Type B pancreatic cell (in vitro differentiated cells): ENCODE results near the gene GSTM3. TPM values are rescaled to one million over a fixed set of nuclear protein-coding genes. Genes with fewer than 3 reads are reported as not detected.
"Not testable (repeated sequence)": the region's sequence is repeated elsewhere in the genome, so short reads cannot be mapped to it uniquely, and the experiment has no call there.

ENCODE experiments used
- DNase-seq: peaks from one replicate; pipeline ENCODE4 v3.0.0; 2021; ENCODE audit warnings: mixed read lengths; ENCODE audit not compliant: unreplicated experiment; ENCODE audit errors: extremely low spot score
- H3K27ac Mint-ChIP-seq: 2 replicates; pipeline ENCODE4 v1.8.0; 2021; ENCODE audit warnings: mild to moderate bottlenecking, mixed read lengths
- H3K27me3 Mint-ChIP-seq: 2 replicates; pipeline ENCODE4 v1.8.0; 2021; ENCODE audit warnings: mixed read lengths
- H3K36me3 Mint-ChIP-seq: 2 replicates; pipeline ENCODE4 v1.8.0; 2021; ENCODE audit warnings: mixed read lengths
- H3K4me1 Mint-ChIP-seq: one replicate; pipeline ENCODE4 v1.8.0; 2021; ENCODE audit warnings: mixed read lengths; ENCODE audit not compliant: unreplicated experiment
- H3K4me3 Mint-ChIP-seq: 2 replicates; pipeline ENCODE4 v1.8.0; 2021; ENCODE audit warnings: mild to moderate bottlenecking, mixed read lengths
- H3K9me3 Mint-ChIP-seq: 2 replicates; pipeline ENCODE4 v1.8.0; 2021; ENCODE audit warnings: mixed read lengths
- CTCF ChIP-seq: fragments of 200-600 bp; sonication (generic); conservative IDR thresholded peaks from 2 replicates; pipeline ENCODE4 v1.5.0; 2021; ENCODE audit warnings: antibody characterized with exemption, mild to moderate bottlenecking
- total RNA-seq: library from RNA; stranded (reverse); gene quantifications from 2 replicates; pipeline ENCODE4 v1.2.1, GENCODE V29; 2021; ENCODE audit warnings: low replicate concordance

Gene GSTM3
- total RNA-seq, 1 donor from 2014 or later: 78.4 TPM

GRCh38 chr1:109712321-109712864 lies 28.4 kb downstream of the GSTM3 start:
- Mint-ChIP-seq H3K4me3 (no peak overlapping the region), H3K9me3 (peaks cover 16% of the 10 kb centered on the region), H3K36me3 (peaks cover 4% of the 10 kb centered on the region), H3K27ac (no peak overlapping the region), H3K27me3 (no peaks in the 10 kb centered on the region), H3K4me1 (peaks cover 1% of the 10 kb centered on the region)
- no peak for DNase-seq
- TF ChIP-seq CTCF: no peak

- H3K36me3 Mint-ChIP-seq, DNase-seq, H3K27me3 Mint-ChIP-seq, H3K27ac Mint-ChIP-seq, H3K4me3 Mint-ChIP-seq, H3K4me1 Mint-ChIP-seq: not testable (repeated sequence)
- peaks cover 19% of the 10 kb centered on the region for H3K9me3 Mint-ChIP-seq
These were observed 29.1 kb downstream of the GSTM3 start, which contains the start of gene GSTM5 for GRCh38 chr1:109711593-109712320. Gene GSTM5 (plus strand): TSS chr1:109712251. CDS start chr1:109712313, 62 bp downstream.

- peaks cover 19% of the 10 kb centered on the region for H3K9me3 Mint-ChIP-seq
- H3K36me3 Mint-ChIP-seq, H3K27me3 Mint-ChIP-seq, H3K27ac Mint-ChIP-seq, DNase-seq, H3K4me1 Mint-ChIP-seq, H3K4me3 Mint-ChIP-seq: not testable (repeated sequence)
These were observed 31.0 kb downstream of the GSTM3 start for GRCh38 chr1:109709822-109710221.

GRCh38 chr1:109708949-109709348 lies 31.9 kb downstream of the GSTM3 start:
- not testable (repeated sequence) for H3K4me1 Mint-ChIP-seq, DNase-seq, H3K27ac Mint-ChIP-seq, H3K27me3 Mint-ChIP-seq, H3K4me3 Mint-ChIP-seq
- Mint-ChIP-seq H3K9me3 (peaks cover 27% of the 10 kb centered on the region), H3K36me3 (peaks cover 13% of the 10 kb centered on the region)

GRCh38 chr1:109705411-109705810 lies 35.4 kb downstream of the GSTM3 start:
- peaks cover 13% of the 10 kb centered on the region for H3K36me3 Mint-ChIP-seq
- H3K4me3 Mint-ChIP-seq: no peak overlapping the region
- DNase-seq: no peak
- peaks cover 3% of the 10 kb centered on the region for H3K27me3 Mint-ChIP-seq
- H3K27ac Mint-ChIP-seq: no peak overlapping the region
- no peak for TF ChIP-seq CTCF
- peaks cover 33% of the 10 kb centered on the region for H3K9me3 Mint-ChIP-seq
- no peaks in the 10 kb centered on the region for H3K4me1 Mint-ChIP-seq

- peaks cover 3% of the 10 kb centered on the region for H3K27me3 Mint-ChIP-seq
- H3K27ac Mint-ChIP-seq: no peak overlapping the region
- TF ChIP-seq CTCF: no peak
- H3K36me3 Mint-ChIP-seq: peaks cover 13% of the 10 kb centered on the region
- H3K9me3 Mint-ChIP-seq: peaks cover 29% of the 10 kb centered on the region
- H3K4me3 Mint-ChIP-seq: no peak overlapping the region
- H3K4me1 Mint-ChIP-seq: no peaks in the 10 kb centered on the region
- DNase-seq: no peak
These were observed 36.7 kb downstream of the GSTM3 start for GRCh38 chr1:109704173-109704572.

- not testable (repeated sequence) for H3K4me1 Mint-ChIP-seq, H3K4me3 Mint-ChIP-seq, H3K27ac Mint-ChIP-seq, DNase-seq, H3K36me3 Mint-ChIP-seq, H3K27me3 Mint-ChIP-seq
- peaks cover 20% of the 10 kb centered on the region for H3K9me3 Mint-ChIP-seq
These were observed 37.9 kb downstream of the GSTM3 start for GRCh38 chr1:109702940-109703339.

GRCh38 chr1:109697861-109698260 lies 43.0 kb downstream of the GSTM3 start:
- H3K4me3 Mint-ChIP-seq, H3K27ac Mint-ChIP-seq, H3K4me1 Mint-ChIP-seq, H3K27me3 Mint-ChIP-seq, DNase-seq, H3K36me3 Mint-ChIP-seq, H3K9me3 Mint-ChIP-seq: not testable (repeated sequence)
